Measurements from ENCODE around the gene CAMK2B.

- TF ChIP-seq GATA2 (IDR thresholded peaks at IDR 0.05; ENCODE audit: low read depth, low read length) = no peak
- TF ChIP-seq GATA3 (IDR thresholded peaks at IDR 0.05; ENCODE audit: low read depth, low read length) = no peak
Observed at GRCh38 chr7:44247868-44248651, 77.3 kb downstream of the CAMK2B start.
